K562 (cell line): ENCODE data around the gene CD248. TPM values are rescaled to one million over a fixed set of nuclear protein-coding genes. Genes with fewer than 3 reads are reported as not detected.
A peak's percentile ranks its signal among the peaks of the same experiment; 100 is the strongest.

Experiments
- ADNP ChIP-seq: fragments of 200-800 bp; sonication (Bioruptor generic); IDR thresholded peaks from 2 replicates; pipeline ENCODE4 v1.6.1; 2016; ENCODE audit warnings: missing genetic modification characterization, missing compliant biosample characterization
- BMI1 ChIP-seq: fragments of 150-350 bp; IDR thresholded peaks from 2 replicates; pipeline ENCODE4 v1.6.1; 2014; ENCODE audit warnings: low read length
- CUX1 ChIP-seq: fragments of 200-800 bp; sonication (Bioruptor generic); IDR thresholded peaks from 2 replicates; pipeline ENCODE4 v1.6.1; 2016; ENCODE audit warnings: missing genetic modification characterization, missing compliant biosample characterization
- DACH1 ChIP-seq: fragments of 450-650 bp; IDR thresholded peaks from 2 replicates; pipeline ENCODE4 v1.6.1; 2018; ENCODE audit not compliant: partially characterized antibody
- ERF ChIP-seq: fragments of 450-650 bp; formaldehyde crosslinking; IDR thresholded peaks from 2 replicates; pipeline ENCODE4 v1.4.0; 2020; ENCODE audit warnings: mild to moderate bottlenecking, mixed read lengths
- GTF2B ChIP-seq: IDR thresholded peaks from 2 replicates; pipeline ENCODE4 v1.6.1; 2011; ENCODE audit not compliant: insufficient read length; ENCODE audit errors: extremely low read depth
- HIVEP1 ChIP-seq: fragments of 250-450 bp; sonication (Bioruptor Pico); IDR thresholded peaks from 2 replicates; pipeline ENCODE4 v1.4.0; 2020; ENCODE audit warnings: mild to moderate bottlenecking
- HNRNPUL1 ChIP-seq: fragments of 200-400 bp; formaldehyde crosslinking; IDR thresholded peaks from 2 replicates; pipeline ENCODE4 v1.6.1; 2017; ENCODE audit warnings: low read length
- MCM5 ChIP-seq: fragments of 450-650 bp; IDR thresholded peaks from 2 replicates; pipeline ENCODE4 v1.6.1; 2016; ENCODE audit warnings: low read depth
- NBN ChIP-seq: fragments of 450-650 bp; IDR thresholded peaks from 2 replicates; pipeline ENCODE4 v1.6.1; 2016; ENCODE audit warnings: low read depth, mild to moderate bottlenecking
- NFE2 ChIP-seq: IDR thresholded peaks from 2 replicates; pipeline ENCODE4 v1.6.1; 2014; ENCODE audit warnings: antibody characterized with exemption, low read depth
- NR1H2 ChIP-seq: sonication (generic); formaldehyde crosslinking; IDR thresholded peaks from 2 replicates; pipeline ENCODE4 v1.4.0; 2020; ENCODE audit warnings: mild to moderate bottlenecking, missing genetic modification reagents
- RBM22 ChIP-seq: fragments of 200-400 bp; formaldehyde crosslinking; IDR thresholded peaks from 2 replicates; pipeline ENCODE4 v1.6.1; 2018; ENCODE audit warnings: low read length, low read depth; ENCODE audit not compliant: poor library complexity, severe bottlenecking
- SAFB2 ChIP-seq: fragments of 200-400 bp; formaldehyde crosslinking; IDR thresholded peaks from 2 replicates; pipeline ENCODE4 v1.6.1; 2018; ENCODE audit warnings: borderline replicate concordance, low read length, low read depth, moderate library complexity; ENCODE audit not compliant: severe bottlenecking
- SIX5 ChIP-seq, 2 experiments: IDR thresholded peaks; 2 replicates each; pipeline ENCODE4 v1.6.1; 2011; ENCODE audit warnings: low read length in 2 of 2, borderline replicate concordance in 1 of 2, low read depth in 1 of 2, mild to moderate bottlenecking in 1 of 2, moderate library complexity in 1 of 2; ENCODE audit not compliant: insufficient read depth in 1 of 2
- TSHZ1 ChIP-seq: fragments of 250-450 bp; sonication (Bioruptor Pico); IDR thresholded peaks from 2 replicates; pipeline ENCODE4 v1.4.0; 2020; ENCODE audit warnings: mild to moderate bottlenecking, moderate library complexity
- ZC3H8 ChIP-seq: fragments of 450-650 bp; IDR thresholded peaks from 2 replicates; pipeline ENCODE4 v1.6.1; 2017
- ZEB2 ChIP-seq: fragments of 450-650 bp; IDR thresholded peaks from 2 replicates; pipeline ENCODE4 v1.6.1; 2016
- ZFP36 ChIP-seq: fragments of 150-350 bp; IDR thresholded peaks from 2 replicates; pipeline ENCODE4 v1.6.1; 2018; ENCODE audit warnings: low read length, low read depth; ENCODE audit not compliant: partially characterized antibody
- ZNF3 ChIP-seq: fragments of 250-450 bp; sonication (Bioruptor Pico); IDR thresholded peaks from 2 replicates; pipeline ENCODE4 v1.5.0; 2021; ENCODE audit warnings: mild to moderate bottlenecking, moderate library complexity
- polyA plus RNA-seq, 8 experiments: library from polyadenylated mRNA; depleted of rRNA in 4 of 8; stranded (reverse) in 5 of 8; unstranded in 3 of 8; fragments of >200 nt; fragmentation: Nextera tagmentation in 2 of 8; fragmentation: Illumina TruSeq in 1 of 8; extraction: Ambion mirVana in 2 of 8; extraction: Trizol in 1 of 8; gene quantifications; 2 replicates each; pipeline versions ENCODE4 v1.2.1 to v1.2.3, GENCODE V29; 2011 to 2014; ENCODE audit warnings: inconsistent platforms in 1 of 8, missing spikeins in 1 of 8
- total RNA-seq, 7 experiments: library from RNA; depleted of rRNA in 6 of 7; stranded (reverse); fragments of >200 nt in 6 of 7; fragmentation: Illumina TruSeq in 2 of 7; extraction: Trizol in 2 of 7; gene quantifications; 2 replicates each; pipeline versions ENCODE4 v1.2.1 to v1.2.3, GENCODE V29; 2011 to 2021; ENCODE audit warnings: low replicate concordance in 1 of 7

The CD248 gene
- total and polyA plus RNA-seq, 9 of the 15 experiments (the other 6 are each of a cell fraction or from before 2014, with no cell fraction given): 0.09 TPM; not detected in 8

DNA sequence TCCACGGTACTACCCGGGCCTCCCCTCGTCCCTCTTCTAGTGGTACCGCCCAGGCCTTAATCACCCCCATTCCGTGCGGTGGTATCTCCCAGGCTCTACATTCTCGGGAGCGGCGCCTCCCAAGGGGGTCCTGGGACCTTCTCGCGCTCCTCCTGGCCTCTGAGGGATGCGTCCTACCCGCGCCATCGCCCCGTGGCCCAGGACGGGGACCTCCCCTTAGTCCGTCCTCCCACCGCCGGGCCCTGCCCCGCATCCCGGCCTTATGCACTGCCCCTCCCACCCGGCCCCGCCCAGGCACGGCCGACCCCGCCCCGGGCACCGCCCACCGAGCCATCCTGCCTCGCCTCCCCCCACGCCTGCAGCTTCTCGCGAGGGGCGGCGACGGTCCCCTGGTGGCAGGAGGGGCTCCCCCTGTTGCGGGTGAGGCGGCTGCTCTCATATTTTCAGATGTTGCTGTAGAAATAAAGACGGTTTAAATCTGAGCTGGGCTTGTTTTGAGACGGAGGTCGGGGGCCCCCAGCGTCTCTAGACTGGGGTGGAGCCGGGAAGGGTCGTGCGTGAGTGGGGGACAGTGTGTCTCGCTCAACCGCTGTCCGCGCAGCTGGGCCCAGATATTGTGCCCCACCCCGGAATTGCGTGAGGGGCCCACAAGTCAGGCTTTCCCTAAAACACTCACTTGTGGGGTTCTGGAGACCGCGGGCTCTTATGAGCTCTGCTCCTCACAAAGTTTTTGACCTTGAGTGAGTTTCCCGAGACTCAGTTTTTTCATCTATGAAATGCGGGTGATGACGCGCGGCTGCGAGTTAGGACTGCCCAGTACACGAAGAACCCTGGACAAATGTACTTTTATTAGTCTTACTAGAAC lies 49.2 kb downstream of the CD248 start (continued):
- TF ChIP-seq GTF2B (no peak), ERF (CRISPR knock-in tag) (0 out of 2 replicates have a peak, but pooled peaks have one; percentile 11), RBM22 (no peak), NR1H2 (CRISPR knock-in tag) (no peak), SAFB2 (no peak), ZFP36 (no peak), HNRNPUL1 (no peak), ADNP (tag) (no peak), ZNF3 (CRISPR knock-in tag) (no peak), TSHZ1 (CRISPR knock-in tag) (no peak), NBN (peak; percentile 51; the same call in 1 of the 2 replicates), ZEB2 (no peak), NFE2 (no peak), ZC3H8 (no peak), DACH1 (no peak), CUX1 (no peak), MCM5 (no peak), BMI1 (no peak), SIX5 (IDR thresholded peaks at IDR 0.05; ENCODE audit: borderline replicate concordance in 1 of 2, insufficient read depth in 1 of 2, low read depth in 1 of 2, low read length in 2 of 2) (peak; percentile 6 to 14; a peak in 1 of 4 replicates), HIVEP1 (CRISPR knock-in tag) (no peak)
